Measurements from ENCODE around the gene EXOC4.

EXOC4 gene

GRCh38 chr7:133522501-133522900 is 269.6 kb downstream of the EXOC4 start:
- H3K4me3 ChIP-seq: no peak overlapping the region
- H4K20me1 ChIP-seq: peaks cover 0 to 14% (median 0%) of the 10 kb centered on the region in 11 experiments; a peak in 1 of 22 replicates
- H3K27me3 ChIP-seq: no peaks in the 10 kb centered on the region
- H3K9ac ChIP-seq: no peak overlapping the region
- H3K9me3 ChIP-seq (replicated peaks in 1 of 11): no peaks in the 10 kb centered on the region
- H3K27ac ChIP-seq: no peak overlapping the region
- no peaks in the 10 kb centered on the region for H3K4me1 ChIP-seq
- H3K4me2 ChIP-seq: no peak overlapping the region
- peaks cover 0 to 5% (median 0%) of the 10 kb centered on the region in 11 experiments; a peak in 2 of 22 replicates for H3K36me3 ChIP-seq
- no peak for TF ChIP-seq Cebpa-rat (IDR thresholded peaks at IDR 0.05)

GRCh38 chr7:133528796-133529195 is 275.9 kb downstream of the EXOC4 start:
- H3K4me2 ChIP-seq: no peak overlapping the region
- no peak overlapping the region for H3K4me3 ChIP-seq
- H3K27ac ChIP-seq: no peak overlapping the region
- H3K9me3 ChIP-seq (replicated peaks in 1 of 11): no peaks in the 10 kb centered on the region
- H3K4me1 ChIP-seq: no peaks in the 10 kb centered on the region
- H3K9ac ChIP-seq: no peak overlapping the region
- peaks cover 0 to 9% (median 0%) of the 10 kb centered on the region in 11 experiments; a peak in 3 of 22 replicates for H3K36me3 ChIP-seq
- H3K27me3 ChIP-seq: no peaks in the 10 kb centered on the region
- no peak for TF ChIP-seq Cebpa-rat (IDR thresholded peaks at IDR 0.05)
- H4K20me1 ChIP-seq: peaks cover 0 to 35% (median 0%) of the 10 kb centered on the region in 11 experiments; a peak in 3 of 22 replicates

GRCh38 chr7:133529861-133530260 is 277.0 kb downstream of the EXOC4 start:
- Histone ChIP-seq H3K27me3 (no peaks in the 10 kb centered on the region), H4K20me1 (peaks cover 0 to 43% (median 0%) of the 10 kb centered on the region in 11 experiments; a peak in 3 of 22 replicates), H3K4me3 (no peak overlapping the region), H3K4me2 (no peak overlapping the region), H3K9me3 (replicated peaks in 1 of 11) (no peaks in the 10 kb centered on the region), H3K9ac (no peak overlapping the region), H3K4me1 (no peaks in the 10 kb centered on the region), H3K36me3 (peaks cover 0 to 10% (median 0%) of the 10 kb centered on the region in 11 experiments; a peak in 3 of 22 replicates), H3K27ac (no peak overlapping the region)
- TF ChIP-seq Cebpa-rat (IDR thresholded peaks at IDR 0.05): no peak

GRCh38 chr7:133530682-133531081 is 277.8 kb downstream of the EXOC4 start:
- H3K27me3 ChIP-seq: no peaks in the 10 kb centered on the region

GRCh38 chr7:133534816-133535215 is 281.9 kb downstream of the EXOC4 start:
- Histone ChIP-seq H3K4me1 (0 out of 20 replicates have a peak, but pooled peaks cover 0 to 2% (median 0%) of the 10 kb centered on the region in 10 experiments), H4K20me1 (peaks cover 0 to 25% (median 0%) of the 10 kb centered on the region in 11 experiments; a peak in 3 of 22 replicates), H3K27ac (no peak overlapping the region), H3K27me3 (no peaks in the 10 kb centered on the region), H3K4me3 (no peak overlapping the region), H3K9me3 (replicated peaks in 1 of 11) (peaks cover 0 to 12% (median 0%) of the 10 kb centered on the region in 11 experiments; a peak in 5 of 22 replicates), H3K4me2 (no peak overlapping the region), H3K9ac (no peak overlapping the region), H3K36me3 (peaks cover 0 to 28% (median 0%) of the 10 kb centered on the region in 11 experiments; a peak in 6 of 22 replicates)
- no peak for TF ChIP-seq Cebpa-rat (IDR thresholded peaks at IDR 0.05)

More at GRCh38 chr7:133530682-133531081, 277.8 kb downstream of the EXOC4 start:
- no peak overlapping the region for H3K27ac ChIP-seq
- H3K9ac ChIP-seq: no peak overlapping the region
- H3K4me1 ChIP-seq: no peaks in the 10 kb centered on the region
- peaks cover 0 to 36% (median 0%) of the 10 kb centered on the region in 11 experiments; a peak in 3 of 22 replicates for H4K20me1 ChIP-seq
- H3K4me3 ChIP-seq: no peak overlapping the region
- no peak for TF ChIP-seq Cebpa-rat (IDR thresholded peaks at IDR 0.05)
- H3K4me2 ChIP-seq: no peak overlapping the region
- no peaks in the 10 kb centered on the region for H3K9me3 ChIP-seq (replicated peaks in 1 of 11)
- H3K36me3 ChIP-seq: peaks cover 0 to 18% (median 0%) of the 10 kb centered on the region in 11 experiments; a peak in 3 of 22 replicates

- Histone ChIP-seq H3K4me3 (no peak overlapping the region), H3K4me2 (no peak overlapping the region), H3K4me1 (0 out of 20 replicates have a peak, but pooled peaks cover 0 to 4% (median 0%) of the 10 kb centered on the region in 10 experiments), H4K20me1 (peaks cover 0 to 28% (median 0%) of the 10 kb centered on the region in 11 experiments; a peak in 3 of 22 replicates), H3K9ac (no peak overlapping the region), H3K27me3 (no peaks in the 10 kb centered on the region), H3K27ac (no peak overlapping the region), H3K9me3 (replicated peaks in 1 of 11) (peaks cover 0 to 12% (median 0%) of the 10 kb centered on the region in 11 experiments; a peak in 5 of 22 replicates), H3K36me3 (peaks cover 0 to 24% (median 0%) of the 10 kb centered on the region in 11 experiments; a peak in 6 of 22 replicates)
- no peak for TF ChIP-seq Cebpa-rat (IDR thresholded peaks at IDR 0.05)
Observed at GRCh38 chr7:133535308-133535707, 282.4 kb downstream of the EXOC4 start.

- Histone ChIP-seq H3K4me1 (0 out of 20 replicates have a peak, but pooled peaks cover 0 to 4% (median 0%) of the 10 kb centered on the region in 10 experiments), H3K27me3 (no peaks in the 10 kb centered on the region), H3K4me2 (no peak overlapping the region), H3K27ac (no peak overlapping the region), H3K9ac (no peak overlapping the region), H3K4me3 (no peak overlapping the region), H3K9me3 (replicated peaks in 1 of 11) (peaks cover 0 to 12% (median 0%) of the 10 kb centered on the region in 11 experiments; a peak in 5 of 22 replicates), H4K20me1 (peaks cover 0 to 28% (median 0%) of the 10 kb centered on the region in 11 experiments; a peak in 3 of 22 replicates), H3K36me3 (peaks cover 0 to 23% (median 0%) of the 10 kb centered on the region in 11 experiments; a peak in 6 of 22 replicates)
- TF ChIP-seq Cebpa-rat (IDR thresholded peaks at IDR 0.05): no peak
Observed at GRCh38 chr7:133536450-133536849, 283.6 kb downstream of the EXOC4 start.

- peaks cover 0 to 23% (median 0%) of the 10 kb centered on the region in 11 experiments; a peak in 6 of 22 replicates for H3K36me3 ChIP-seq
- H3K4me1 ChIP-seq: 0 out of 20 replicates have a peak, but pooled peaks cover 0 to 4% (median 0%) of the 10 kb centered on the region in 10 experiments
- no peaks in the 10 kb centered on the region for H3K27me3 ChIP-seq
- no peak overlapping the region for H3K27ac ChIP-seq
- no peak overlapping the region for H3K9ac ChIP-seq
- no peak overlapping the region for H3K4me2 ChIP-seq
- no peak for TF ChIP-seq Cebpa-rat (IDR thresholded peaks at IDR 0.05)
- no peak overlapping the region for H3K4me3 ChIP-seq
- peaks cover 0 to 22% (median 0%) of the 10 kb centered on the region in 11 experiments; a peak in 3 of 22 replicates for H4K20me1 ChIP-seq
- peaks cover 0 to 12% (median 0%) of the 10 kb centered on the region in 11 experiments; a peak in 5 of 22 replicates for H3K9me3 ChIP-seq (replicated peaks in 1 of 11)
Observed at GRCh38 chr7:133539016-133539415, 286.1 kb downstream of the EXOC4 start.

GRCh38 chr7:133540096-133540860 is 287.4 kb downstream of the EXOC4 start:
- Histone ChIP-seq H3K4me2 (no peak overlapping the region), H3K9ac (no peak overlapping the region), H3K27ac (no peak overlapping the region), H4K20me1 (peaks cover 0 to 14% (median 0%) of the 10 kb centered on the region in 11 experiments; a peak in 2 of 22 replicates), H3K36me3 (peaks cover 0 to 16% (median 0%) of the 10 kb centered on the region in 11 experiments; a peak in 6 of 22 replicates), H3K4me3 (no peak overlapping the region), H3K4me1 (0 out of 20 replicates have a peak, but pooled peaks cover 0 to 4% (median 0%) of the 10 kb centered on the region in 10 experiments), H3K27me3 (no peaks in the 10 kb centered on the region), H3K9me3 (replicated peaks in 1 of 11) (peaks cover 0 to 12% (median 0%) of the 10 kb centered on the region in 11 experiments; a peak in 5 of 22 replicates)
- TF ChIP-seq Cebpa-rat (IDR thresholded peaks at IDR 0.05): no peak
